Sigmoid colon (tissue), 7 donors: ENCODE data around the gene TYSND1. TPM values are rescaled to one million over a fixed set of nuclear protein-coding genes. Genes with fewer than 3 reads are reported as not detected.
A peak's percentile ranks its signal among the peaks of the same experiment; 100 is the strongest.

ENCODE experiments used
- DNase-seq: peaks from one replicate; pipeline ENCODE4 v3.0.0-alpha.2; 2019
- H3K27ac ChIP-seq, 4 donors: fragments of 200-600 bp; sonication (generic); one replicate each; pipeline ENCODE4 v1.5.1; 2016 to 2019; ENCODE audit warnings: mild to moderate bottlenecking in 1 of 4
- H3K27me3 ChIP-seq, 3 donors: fragments of 200-600 bp; sonication (generic); one replicate each; pipeline ENCODE4 v1.5.1; 2019; ENCODE audit warnings: mild to moderate bottlenecking in 1 of 3
- H3K36me3 ChIP-seq, 4 donors: fragments of 200-600 bp; sonication (generic); one replicate each; pipeline ENCODE4 v1.5.1; 2016 to 2019
- H3K4me1 ChIP-seq, 4 donors: fragments of 200-600 bp; sonication (generic); one replicate each; pipeline ENCODE4 v1.5.1; 2017 to 2019
- H3K4me3 ChIP-seq, 4 donors: fragments of 200-600 bp; sonication (generic); one replicate each; pipeline ENCODE4 v1.5.1; 2017 to 2019; ENCODE audit warnings: mild to moderate bottlenecking in 2 of 4, moderate library complexity in 1 of 4
- H3K9me3 ChIP-seq, 4 donors: fragments of 200-600 bp in 3 of 4; sonication (generic) in 3 of 4; one replicate each; pipeline versions ENCODE4 v1.5.1 to v1.6.1; 2013 to 2019
- CTCF ChIP-seq, 4 experiments: fragments of 450-650 bp in 3 of 4; fragments of 200-600 bp in 1 of 4; IDR thresholded peaks; one replicate each; pipeline ENCODE4 v1.5.1; 2016 to 2019; ENCODE audit warnings: antibody characterized with exemption in 4 of 4, mild to moderate bottlenecking in 3 of 4, moderate library complexity in 2 of 4
- EP300 ChIP-seq, 4 donors: sonication (generic); formaldehyde crosslinking; IDR thresholded peaks; one replicate each; pipeline ENCODE4 v1.6.1; 2017; ENCODE audit warnings: antibody characterized with exemption in 4 of 4
- POLR2A ChIP-seq, 2 donors: fragments of 450-650 bp; IDR thresholded peaks; one replicate each; pipeline ENCODE4 v1.6.1; 2016; ENCODE audit warnings: antibody characterized with exemption in 2 of 2, mild to moderate bottlenecking in 2 of 2, moderate library complexity in 2 of 2
- POLR2AphosphoS5 ChIP-seq, 4 donors: sonication (generic); formaldehyde crosslinking; IDR thresholded peaks; one replicate each; pipeline ENCODE4 v1.6.1; 2017; ENCODE audit warnings: antibody characterized with exemption in 4 of 4
- WGBS, 2 donors: extraction: QIAGEN DNeasy Blood & Tissue Kit; methylation state at CpG; one replicate each; pipeline ENCODE4 v1.1.7; 2013; 5-methylcytosine and 5-hydroxymethylcytosine counted together
- intact Hi-C: fragments of 100-400 bp; cut with DNase I; formaldehyde crosslinking; loops from one replicate; pipeline ENCODE4 v1.15.1; 2023
- polyA plus RNA-seq, 3 donors: library from polyadenylated mRNA; stranded (reverse); fragments of 200-250 nt; gene quantifications; one replicate each; pipeline ENCODE4 v1.2.3, GENCODE V29; 2013
- total RNA-seq, 4 donors: library from RNA; depleted of rRNA; stranded (reverse); fragments of >200 nt; gene quantifications; one replicate each; pipeline ENCODE4 v1.1.0, GENCODE V29; 2016
- donor health status: healthy with polysubstance abuse.
- donor health status: Bipolar disorder and iron deficiency.
- donor health status: healthy.

TYSND1 gene
- total and polyA plus RNA-seq, 7 donors = 5.1 to 13.5 (median 8.4) TPM

GRCh38 chr10:70145666-70146488, 623 bp downstream of the TYSND1 start:
- intact Hi-C loops = loop anchor here (1.0 to 10.0 kb wide), 3 partner anchors 25 to 219 kb away; partner anchors contain the start of gene SAR1A
- Histone ChIP-seq H3K4me1 (peaks cover 0 to 32% (median 18%) of the 10 kb centered on the region in 4 donors), H3K4me3 (peak overlapping the region; percentile 69 to 89 (median 78)), H3K27ac (peak overlapping the region; percentile 95 to 98 (median 96)), H3K27me3 (no peaks in the 10 kb centered on the region), H3K36me3 (peaks cover 0 to 16% (median 3%) of the 10 kb centered on the region in 4 donors), H3K9me3 (no peaks in the 10 kb centered on the region)
- peak; percentile 83 for DNase-seq
- TF ChIP-seq CTCF (IDR thresholded peaks at IDR 0.05) (peak; percentile 20 to 54 (median 50)), POLR2A (IDR thresholded peaks at IDR 0.05) (no peak), EP300 (IDR thresholded peaks at IDR 0.05) (no peak), POLR2AphosphoS5 (IDR thresholded peaks at IDR 0.05) (peak in 3 of 4 donors; percentile 4 to 45 (median 15))
- whole genome bisulfite sequencing, 2 donors = 0% methylated on average over 98 of the region's 98 CpGs

- DNase-seq = peak; percentile 78
- peaks cover 0 to 32% (median 18%) of the 10 kb centered on the region in 4 donors for H3K4me1 ChIP-seq
- peaks cover 0 to 10% (median 3%) of the 10 kb centered on the region in 4 donors for H3K36me3 ChIP-seq
- H3K9me3 ChIP-seq = no peaks in the 10 kb centered on the region
- intact Hi-C loops = loop anchor here (10.0 kb wide), 1 partner anchor 220 kb away; no protein-coding TSS in a partner anchor
- H3K27me3 ChIP-seq = no peaks in the 10 kb centered on the region
- TF ChIP-seq POLR2AphosphoS5 (IDR thresholded peaks at IDR 0.05) = no peak
- TF ChIP-seq EP300 (IDR thresholded peaks at IDR 0.05) = no peak
- TF ChIP-seq CTCF (IDR thresholded peaks at IDR 0.05) = no peak
- 5 to 11% methylated on average over 28 of the region's 28 CpGs for WGBS, 2 donors
- H3K4me3 ChIP-seq = peak overlapping the region; percentile 69 to 89 (median 78)
- peak overlapping the region; percentile 95 to 98 (median 96) for H3K27ac ChIP-seq
Observed at GRCh38 chr10:70145166-70145665, 1.3 kb downstream of the TYSND1 start.

- intact Hi-C loops = loop anchor here (10.0 kb wide), 1 partner anchor 220 kb away; no protein-coding TSS in a partner anchor
- peaks cover 0 to 32% (median 18%) of the 10 kb centered on the region in 4 donors for H3K4me1 ChIP-seq
- H3K27me3 ChIP-seq = no peaks in the 10 kb centered on the region
- H3K9me3 ChIP-seq = no peaks in the 10 kb centered on the region
- TF ChIP-seq POLR2AphosphoS5 (IDR thresholded peaks at IDR 0.05) (no peak), POLR2A (IDR thresholded peaks at IDR 0.05) (no peak), EP300 (IDR thresholded peaks at IDR 0.05) (no peak), CTCF (IDR thresholded peaks at IDR 0.05) (no peak)
- H3K27ac ChIP-seq = peak overlapping the region; percentile 95 to 98 (median 96)
- WGBS, 2 donors = 80 to 89% methylated on average over 18 of the region's 18 CpGs
- DNase-seq = no peak
- H3K36me3 ChIP-seq = peaks cover 0 to 7% (median 1%) of the 10 kb centered on the region in 4 donors
- H3K4me3 ChIP-seq = peak overlapping the region in 2 of 4 donors; percentile 69 to 89
Observed at GRCh38 chr10:70144372-70145110, 2.0 kb downstream of the TYSND1 start.

- TF ChIP-seq EP300 (IDR thresholded peaks at IDR 0.05) = no peak
- no peak for TF ChIP-seq POLR2AphosphoS5 (IDR thresholded peaks at IDR 0.05)
- no peak for TF ChIP-seq POLR2A (IDR thresholded peaks at IDR 0.05)
- no peak for TF ChIP-seq CTCF (IDR thresholded peaks at IDR 0.05)
- Histone ChIP-seq H3K27me3 (no peaks in the 10 kb centered on the region), H3K36me3 (peaks cover 0 to 11% (median 3%) of the 10 kb centered on the region in 4 donors), H3K9me3 (no peaks in the 10 kb centered on the region), H3K4me1 (peaks cover 0 to 30% (median 17%) of the 10 kb centered on the region in 4 donors), H3K4me3 (no peak overlapping the region), H3K27ac (no peak overlapping the region)
- WGBS, 2 donors = 93 to 94% methylated on average over 10 of the region's 10 CpGs
- peak; percentile 48 for DNase-seq
- intact Hi-C loops = loop anchor here (10.0 kb wide), 1 partner anchor 222 kb away; no protein-coding TSS in a partner anchor
Observed at GRCh38 chr10:70142555-70142954, 3.9 kb downstream of the TYSND1 start.
